Activated effector memory CD4-positive, alpha-beta T cell treated with anti-CD3 and anti-CD28 coated beads, Interleukin-2, amount 50 U/mL, for 16 hours (primary cell): Measurements from ENCODE around the gene ZNF804B.
"Not testable (repeated sequence)": the region's sequence is repeated elsewhere in the genome, so short reads cannot be mapped to it uniquely, and the experiment has no call there.

Experiments used
- DNase-seq: peaks from one replicate; pipeline ENCODE4 v3.0.0-alpha.2; 2020

ZNF804B gene

DNA sequence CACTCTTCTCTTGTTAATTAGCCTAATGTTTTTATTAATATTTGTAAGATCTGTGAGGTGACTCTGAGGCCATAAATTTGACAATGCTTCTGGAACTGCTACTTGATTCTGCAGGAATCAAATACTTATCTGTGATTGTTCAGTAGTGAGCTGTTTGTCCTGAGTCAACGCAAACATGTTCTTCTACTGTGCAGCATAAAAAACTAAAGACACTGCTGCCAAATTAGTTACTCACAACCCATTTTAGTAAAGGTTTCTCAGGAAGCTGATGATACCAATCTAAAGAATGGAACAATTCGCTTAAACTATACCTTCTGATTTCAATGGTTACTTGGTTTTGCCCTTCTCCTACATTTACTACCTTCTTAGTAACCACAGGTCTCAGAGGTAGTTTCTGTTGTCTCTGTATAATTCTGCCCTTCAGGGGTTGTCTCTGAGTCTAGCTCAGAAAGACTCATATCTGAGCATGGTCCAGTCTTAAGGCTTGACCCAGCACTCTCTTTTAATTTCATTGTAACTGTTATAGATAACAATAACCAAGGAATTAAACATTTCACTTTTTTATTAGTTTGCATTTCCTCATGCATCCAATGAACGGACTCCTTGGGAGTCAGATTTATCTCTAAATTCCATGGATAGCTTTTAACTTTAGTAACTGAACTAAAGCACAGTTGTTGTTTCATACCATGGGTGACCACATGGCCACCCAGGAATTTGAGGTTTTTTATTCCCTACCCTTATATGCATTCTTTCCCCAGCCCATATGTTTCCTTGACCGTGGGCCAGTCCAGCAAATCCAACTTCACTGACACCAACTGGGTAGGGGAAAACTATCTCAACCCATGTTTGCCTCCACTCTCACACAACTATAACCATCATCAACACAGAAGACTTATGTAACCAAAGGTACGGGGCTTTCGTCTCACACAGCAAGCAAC, 345.5 kb downstream of the ZNF804B start:
- DNase-seq = no peak

DNA sequence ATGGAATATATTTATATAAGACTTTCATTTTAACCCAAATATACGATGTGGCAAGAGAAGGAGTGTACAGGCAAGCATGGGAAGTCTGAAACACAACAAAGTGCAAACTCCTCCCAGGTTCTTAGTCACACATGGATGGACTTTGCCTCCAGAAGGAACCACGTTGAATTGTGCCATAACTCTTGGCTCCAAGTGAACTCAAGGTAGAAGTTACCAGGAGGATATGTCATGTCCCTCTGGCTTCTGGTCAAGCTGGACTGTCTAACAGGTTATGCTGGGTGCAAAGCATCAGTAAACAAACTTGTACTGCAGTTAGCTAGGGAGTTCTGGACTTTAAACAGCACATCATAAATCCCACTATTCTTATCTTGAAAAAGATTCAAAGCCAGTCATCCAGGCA, 364.4 kb downstream of the ZNF804B start:
- no peak for DNase-seq

DNA sequence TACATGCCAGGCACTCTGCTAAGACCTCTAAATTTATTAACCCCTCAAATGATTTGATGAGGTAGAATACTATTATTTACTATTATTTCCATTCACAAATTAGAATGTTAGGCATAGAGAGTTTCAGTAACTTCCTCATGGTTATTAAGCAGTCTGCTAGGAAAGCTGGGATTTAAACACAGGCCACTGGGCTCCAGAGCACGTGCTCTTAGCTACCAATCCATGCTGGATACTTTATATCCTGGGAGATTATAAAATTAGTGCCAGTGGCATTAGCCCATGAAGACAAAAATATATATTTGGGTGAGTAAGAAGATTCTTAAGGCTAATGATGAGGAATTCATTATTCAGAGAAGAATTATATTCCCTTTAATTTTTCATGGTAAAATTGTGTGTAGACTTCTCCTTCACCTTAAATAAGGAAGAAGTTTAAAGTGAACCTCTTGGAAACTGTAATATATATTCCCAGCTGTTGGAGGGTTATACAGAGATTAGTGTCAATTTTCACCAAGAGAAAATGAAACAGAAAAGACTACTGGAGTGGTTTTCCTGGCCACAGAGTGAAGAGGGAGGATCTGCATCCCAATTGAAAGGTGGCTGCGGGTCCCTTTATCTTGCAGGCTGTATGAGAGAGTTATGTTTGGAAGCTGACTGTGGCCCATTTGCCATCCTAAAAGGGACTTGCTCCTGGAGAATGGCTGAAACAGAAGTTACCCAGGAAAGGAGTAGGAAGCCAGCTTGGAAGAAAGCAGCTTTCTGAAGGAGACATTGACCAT, 370.3 kb downstream of the ZNF804B start:
- no peak for DNase-seq

- no peak for DNase-seq
Measured at GRCh38 chr7:89133357-89133756, 373.9 kb downstream of the ZNF804B start.

- DNase-seq = no peak
Measured at GRCh38 chr7:89133819-89134218, 374.3 kb downstream of the ZNF804B start.

DNA sequence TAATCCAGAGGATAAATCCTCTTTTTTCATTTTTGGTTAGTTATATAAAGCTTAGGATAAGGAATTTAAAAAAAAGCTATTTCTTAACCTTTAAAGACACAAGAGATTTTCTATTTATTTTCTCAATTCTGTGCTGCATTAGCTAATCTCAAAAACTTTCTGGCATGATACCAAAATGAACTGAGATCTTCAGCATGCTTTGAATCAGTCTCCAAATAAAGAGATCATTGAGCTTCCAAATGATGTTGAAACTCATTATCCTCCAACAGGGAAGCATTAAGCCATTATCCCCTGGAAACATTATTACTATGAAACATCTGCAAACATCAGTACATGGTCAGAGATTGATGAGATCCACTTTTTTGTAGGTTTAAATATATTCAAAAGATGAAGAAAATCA, 386.3 kb downstream of the ZNF804B start:
- no peak for DNase-seq

- no peak for DNase-seq
Measured at GRCh38 chr7:89160107-89160506, 400.6 kb downstream of the ZNF804B start.

- no peak for DNase-seq
Measured at GRCh38 chr7:89165421-89165820, 405.9 kb downstream of the ZNF804B start.

DNA sequence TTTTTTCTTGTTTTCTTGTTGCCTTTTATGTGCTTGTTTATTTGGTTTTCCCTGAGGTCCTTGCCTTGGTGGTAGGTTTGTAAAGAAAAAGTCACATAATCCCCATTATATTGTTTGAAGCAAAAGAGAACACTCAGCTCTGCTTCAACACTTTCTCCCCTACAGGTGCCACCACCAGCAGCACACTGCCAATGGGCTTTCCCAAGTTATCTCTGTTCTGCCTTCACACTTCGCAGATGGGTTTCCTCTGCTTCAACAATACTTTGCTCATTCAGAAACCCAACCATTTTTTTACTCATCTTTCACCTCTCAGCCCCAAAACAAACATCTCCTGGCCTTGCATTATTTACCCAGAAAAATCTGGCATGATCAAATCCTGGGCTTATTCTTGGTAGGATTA, 411.1 kb downstream of the ZNF804B start:
- DNase-seq = no peak

- DNase-seq = no peak
Measured at GRCh38 chr7:89182116-89182515, 422.6 kb downstream of the ZNF804B start.

- DNase-seq = no peak
Measured at GRCh38 chr7:89183712-89184111, 424.2 kb downstream of the ZNF804B start.

GRCh38 chr7:89200758-89201157, 441.3 kb downstream of the ZNF804B start:
- DNase-seq = no peak

GRCh38 chr7:89223900-89224395, 464.4 kb downstream of the ZNF804B start:
- DNase-seq = no peak

DNA sequence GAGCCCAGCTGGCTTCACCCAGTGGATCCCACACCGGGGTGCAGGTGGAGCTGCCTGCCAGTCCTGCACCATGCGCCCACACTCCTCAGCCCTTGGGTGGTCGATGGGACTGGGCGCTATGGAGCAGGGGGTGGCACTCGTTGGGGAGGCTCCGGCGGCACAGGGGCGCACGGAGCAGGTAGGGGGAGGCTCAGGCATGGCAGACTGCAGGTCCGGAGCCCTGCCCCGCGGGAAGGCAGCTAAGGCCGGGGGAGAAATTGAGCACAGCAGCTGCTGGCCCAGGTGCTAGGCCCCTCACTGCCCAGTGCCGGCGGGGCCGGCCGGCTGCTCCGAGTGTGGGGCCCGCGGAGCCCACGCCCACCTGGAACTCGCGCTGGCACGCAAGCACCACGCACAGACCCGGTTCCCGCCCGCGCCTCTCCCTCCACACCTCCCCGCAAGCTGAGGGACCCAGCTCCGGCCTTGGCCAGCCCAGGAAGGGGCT, 469.2 kb downstream of the ZNF804B start:
- DNase-seq = not testable (repeated sequence)

DNA sequence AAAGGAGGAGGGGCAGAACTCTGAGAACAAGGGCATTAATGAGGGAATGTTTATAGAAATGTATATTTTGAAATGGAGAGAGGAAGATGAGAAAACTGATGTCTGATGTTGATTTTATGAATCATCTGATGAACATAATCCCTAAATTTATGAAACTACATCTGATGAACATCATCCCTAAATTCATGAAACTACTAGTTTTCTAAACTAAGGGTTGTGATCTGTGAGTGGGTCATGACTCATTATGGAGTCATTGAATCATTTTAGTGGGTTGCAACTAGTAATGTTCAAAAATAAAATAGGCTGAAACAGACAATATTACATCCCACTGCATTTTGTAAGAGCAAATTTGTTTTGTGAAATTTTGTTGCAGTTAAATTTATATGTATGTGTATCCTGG, 478.7 kb downstream of the ZNF804B start:
- DNase-seq = no peak

GRCh38 chr7:89246196-89246595, 486.7 kb downstream of the ZNF804B start:
- no peak for DNase-seq

GRCh38 chr7:89247207-89247606, 487.7 kb downstream of the ZNF804B start:
- no peak for DNase-seq

DNA sequence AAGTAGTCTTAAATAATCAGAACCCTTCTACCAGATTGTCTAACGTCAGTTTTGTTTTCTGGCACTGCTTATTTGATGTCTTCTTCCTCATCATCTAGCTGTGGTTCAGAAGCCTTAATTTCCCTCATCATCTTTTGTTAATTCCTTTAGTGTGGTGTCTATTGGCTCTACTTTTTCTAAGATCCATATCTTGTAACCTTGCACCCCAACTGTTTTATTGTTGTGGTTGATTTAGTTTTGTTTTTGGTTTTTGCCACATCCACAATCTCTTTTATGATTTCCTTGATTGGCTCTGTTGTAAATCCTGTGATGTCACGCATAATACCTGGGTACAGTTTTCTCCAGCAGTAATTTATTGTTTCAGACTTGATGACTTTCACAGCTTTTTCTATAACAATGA, 499.6 kb downstream of the ZNF804B start:
- no peak for DNase-seq

- DNase-seq = no peak
Measured at GRCh38 chr7:89264126-89264525, 504.6 kb downstream of the ZNF804B start.

DNA sequence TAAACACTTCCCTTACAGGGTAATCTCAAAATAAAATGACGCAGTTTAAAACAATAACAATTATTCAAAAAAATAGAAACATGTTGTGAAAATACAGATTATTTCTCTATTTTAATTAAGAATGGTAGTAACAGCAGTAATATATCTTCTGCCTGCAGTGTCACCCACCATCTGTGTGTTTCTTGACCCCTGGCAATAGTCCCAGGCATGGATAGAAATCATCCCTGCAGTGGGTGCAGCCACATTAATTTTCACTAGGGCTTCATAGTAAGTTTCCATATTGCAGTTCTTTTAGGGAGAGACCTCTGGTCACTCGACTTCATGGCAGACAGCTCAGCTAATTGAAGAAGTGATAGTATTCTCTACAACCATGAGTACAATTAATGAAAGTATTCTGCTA, 506.1 kb downstream of the ZNF804B start:
- no peak for DNase-seq

DNA sequence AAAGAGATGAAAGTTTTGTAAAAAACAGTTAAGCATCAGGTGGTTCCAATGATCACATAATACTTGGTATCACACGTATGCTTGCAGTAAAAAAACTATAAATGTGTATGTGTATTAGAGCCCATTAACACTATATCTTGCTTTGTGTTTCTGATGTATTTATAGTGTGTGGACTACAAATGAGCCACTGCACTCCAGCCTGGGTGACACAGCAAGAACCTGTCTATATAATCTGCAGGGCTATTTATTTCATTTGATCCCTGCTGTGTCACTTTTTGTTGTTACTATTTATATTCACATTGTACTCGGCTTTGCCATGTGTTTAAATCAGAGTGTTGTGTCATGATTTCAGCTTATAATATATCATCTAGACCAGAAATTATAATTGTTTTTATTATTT, 523.8 kb downstream of the ZNF804B start:
- DNase-seq = no peak

- DNase-seq = no peak
Measured at GRCh38 chr7:89308535-89308934, 549.0 kb downstream of the ZNF804B start.

DNA sequence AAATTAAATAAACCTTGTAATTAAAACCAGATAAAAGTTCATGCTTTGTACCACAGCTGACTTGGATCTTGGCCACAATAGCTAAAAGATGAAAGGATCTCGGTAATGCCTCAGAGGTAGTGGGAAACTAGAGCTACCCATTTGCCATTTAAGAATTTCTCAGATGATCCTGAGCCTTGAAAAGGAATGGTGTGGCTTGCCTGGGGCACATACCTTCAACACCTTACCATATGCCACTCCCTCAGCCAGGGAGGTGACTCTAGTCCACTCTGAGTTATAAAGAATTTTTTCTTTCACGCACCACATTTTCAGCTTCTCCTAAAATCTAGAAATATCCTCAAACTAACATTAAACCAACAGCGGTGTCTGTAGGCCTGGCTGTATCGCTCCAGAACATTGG, 552.4 kb downstream of the ZNF804B start:
- DNase-seq = no peak

DNA sequence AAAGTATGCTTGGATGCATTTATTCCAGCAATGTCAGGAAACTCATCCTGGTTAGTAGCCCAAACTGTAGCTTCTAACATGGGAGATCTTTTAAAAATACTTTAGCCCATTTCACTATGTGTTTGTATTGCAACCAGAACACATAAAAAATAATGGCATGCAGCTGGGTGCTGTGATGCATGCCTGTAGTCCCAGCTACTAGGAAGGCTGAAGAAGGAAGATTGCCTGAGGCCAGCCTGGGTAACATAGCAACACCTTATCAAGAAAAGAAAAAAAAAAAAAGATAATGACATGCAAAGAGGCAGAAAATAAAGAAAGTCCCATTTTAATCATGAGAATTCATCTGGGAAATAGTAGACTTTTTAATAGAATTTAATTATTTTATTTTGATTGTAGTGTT, 553.1 kb downstream of the ZNF804B start:
- DNase-seq = no peak
